HG03066 (cell line): ENCODE data around the gene PDSS2.

Experiments
- ATAC-seq: cut with Tn5 transposase; IDR thresholded peaks from one replicate; pipeline ENCODE4 v1.9.1; 2021; ENCODE audit warnings: low read depth; ENCODE audit not compliant: unreplicated experiment

Gene PDSS2, protein sequence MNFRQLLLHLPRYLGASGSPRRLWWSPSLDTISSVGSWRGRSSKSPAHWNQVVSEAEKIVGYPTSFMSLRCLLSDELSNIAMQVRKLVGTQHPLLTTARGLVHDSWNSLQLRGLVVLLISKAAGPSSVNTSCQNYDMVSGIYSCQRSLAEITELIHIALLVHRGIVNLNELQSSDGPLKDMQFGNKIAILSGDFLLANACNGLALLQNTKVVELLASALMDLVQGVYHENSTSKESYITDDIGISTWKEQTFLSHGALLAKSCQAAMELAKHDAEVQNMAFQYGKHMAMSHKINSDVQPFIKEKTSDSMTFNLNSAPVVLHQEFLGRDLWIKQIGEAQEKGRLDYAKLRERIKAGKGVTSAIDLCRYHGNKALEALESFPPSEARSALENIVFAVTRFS

DNA sequence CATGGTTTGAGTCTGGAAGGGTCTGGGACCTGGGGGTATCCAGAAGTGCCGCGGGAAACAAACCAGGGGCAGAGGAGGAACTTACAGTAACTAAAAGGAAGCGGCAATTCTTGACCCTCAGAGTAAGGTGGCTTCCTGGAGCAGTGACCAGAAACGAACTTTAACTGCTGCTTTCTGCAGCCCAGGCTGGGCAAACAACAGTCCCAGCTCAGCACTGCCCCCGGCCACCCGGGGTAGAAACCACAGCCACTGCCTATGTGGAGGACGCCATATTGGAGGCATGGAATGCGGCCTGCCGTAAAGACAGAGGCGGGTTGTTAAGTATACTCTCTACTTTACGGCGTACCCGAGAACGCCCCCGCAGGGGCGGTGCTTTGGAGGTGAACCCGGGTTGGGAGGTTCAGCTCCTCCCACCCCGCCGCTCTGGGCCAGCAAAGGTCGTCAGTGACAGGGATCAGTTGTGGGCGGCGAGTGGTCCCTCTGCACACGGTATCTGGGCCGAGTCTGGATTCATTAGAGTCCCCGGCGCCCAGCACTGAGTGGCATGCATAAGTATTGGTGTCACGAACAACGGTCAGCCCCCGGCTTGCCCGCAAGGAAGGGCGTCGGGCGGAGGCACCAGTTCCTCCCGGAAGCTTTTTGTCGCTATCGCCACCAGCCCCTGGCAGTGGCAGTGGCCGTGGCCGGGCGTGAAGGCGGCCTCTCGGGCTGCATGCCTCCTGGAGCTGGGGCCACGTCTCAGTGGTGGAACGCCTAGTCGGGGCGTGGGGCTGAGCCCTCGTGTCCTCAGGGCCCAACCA, at the start of gene PDSS2:
TSS of gene PDSS2 (minus strand) at position 282 of the 800 bp plus-strand sequence. CDS start at position 3, 279 bp downstream.
- ATAC-seq, result peak; percentile 87

DNA sequence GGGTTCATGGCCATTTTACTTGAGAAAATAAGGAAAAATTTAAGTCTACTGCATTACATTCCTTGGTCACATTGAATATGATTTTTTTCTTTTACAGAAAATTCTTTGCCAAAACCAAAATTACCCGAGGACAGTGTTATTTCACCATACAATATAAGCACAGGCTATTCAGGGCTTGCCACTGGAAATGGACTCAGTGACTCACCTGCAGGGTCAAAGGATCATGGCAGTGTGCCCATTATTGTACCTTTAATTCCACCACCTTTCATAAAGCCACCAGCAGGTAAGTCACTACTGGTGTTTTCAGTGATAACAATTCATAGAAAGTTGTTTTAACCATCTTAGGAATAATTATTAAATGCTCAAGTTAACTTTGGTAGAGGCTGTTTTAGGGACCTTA, 46.8 kb upstream of the PDSS2 start:
- no peak for ATAC-seq

DNA sequence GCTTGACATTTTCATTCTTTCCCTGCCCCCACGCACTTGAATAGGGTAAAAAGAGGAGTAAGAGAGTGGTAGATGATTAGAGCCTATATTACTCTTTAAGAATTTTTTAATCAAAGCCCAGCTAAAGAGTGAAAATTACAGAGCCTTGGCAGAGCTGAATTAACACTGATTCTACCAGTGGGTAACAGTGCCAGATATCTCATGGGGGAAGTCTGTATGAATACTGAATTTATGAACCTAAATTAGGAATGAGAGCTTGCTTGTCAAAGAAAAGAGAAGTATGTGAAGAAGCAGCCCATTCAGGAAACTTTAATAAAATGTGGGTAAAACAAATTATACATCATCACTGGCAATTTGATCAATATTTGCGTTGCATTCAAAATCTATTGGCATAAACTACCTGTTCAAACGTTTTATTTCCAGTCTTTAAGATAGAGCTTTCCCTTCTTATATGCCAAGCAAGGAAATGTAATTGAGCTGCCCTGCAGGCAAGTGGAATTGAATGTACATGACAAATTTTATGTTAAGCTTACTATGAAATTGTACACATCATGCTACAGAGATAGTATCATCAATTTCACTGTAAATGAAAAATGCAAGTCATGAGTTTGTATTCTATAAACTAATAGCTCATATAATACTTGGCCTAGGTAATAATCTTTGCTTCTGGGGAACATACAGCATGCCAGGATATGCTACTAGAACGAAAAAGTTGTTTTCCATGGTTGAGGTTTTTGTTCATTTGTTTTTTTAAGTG, 45.1 kb upstream of the PDSS2 start:
- ATAC-seq, result no peak

DNA sequence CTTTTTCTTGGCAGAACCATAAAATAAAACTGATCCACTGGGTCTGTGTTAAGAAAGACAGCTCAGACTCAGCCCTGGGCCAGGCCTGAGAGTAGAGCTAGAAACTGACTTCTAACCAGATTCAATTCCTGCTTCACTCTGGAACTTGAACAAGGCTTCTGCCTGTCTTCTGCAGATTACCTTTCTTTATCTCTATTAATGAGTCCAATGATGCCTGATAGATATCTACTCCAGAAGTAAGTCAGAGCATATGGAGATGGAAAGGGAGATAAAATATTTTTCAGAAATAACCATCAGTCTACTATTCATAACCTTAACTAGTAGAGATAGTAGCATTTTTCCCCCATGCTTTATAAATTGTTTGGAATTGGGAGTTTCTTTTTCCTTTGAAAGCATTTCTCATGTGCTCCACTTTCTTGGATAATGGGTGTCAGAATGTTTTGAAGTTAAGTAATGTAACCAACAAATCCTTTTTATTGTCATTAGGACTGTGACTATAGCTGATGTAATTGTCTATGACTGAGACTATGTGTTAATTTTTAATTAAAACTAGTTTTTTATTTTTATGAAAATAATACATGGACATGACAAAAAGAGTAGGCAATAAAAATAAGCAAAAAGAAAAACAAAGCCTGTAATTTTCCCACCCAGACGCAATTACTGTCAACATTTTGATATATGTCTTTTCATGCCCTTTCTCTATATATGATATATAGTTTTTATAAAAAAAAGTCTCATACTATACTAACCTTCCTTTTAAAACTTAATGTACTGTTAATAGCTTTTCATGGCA, 37.7 kb upstream of the PDSS2 start:
- no peak for ATAC-seq

DNA sequence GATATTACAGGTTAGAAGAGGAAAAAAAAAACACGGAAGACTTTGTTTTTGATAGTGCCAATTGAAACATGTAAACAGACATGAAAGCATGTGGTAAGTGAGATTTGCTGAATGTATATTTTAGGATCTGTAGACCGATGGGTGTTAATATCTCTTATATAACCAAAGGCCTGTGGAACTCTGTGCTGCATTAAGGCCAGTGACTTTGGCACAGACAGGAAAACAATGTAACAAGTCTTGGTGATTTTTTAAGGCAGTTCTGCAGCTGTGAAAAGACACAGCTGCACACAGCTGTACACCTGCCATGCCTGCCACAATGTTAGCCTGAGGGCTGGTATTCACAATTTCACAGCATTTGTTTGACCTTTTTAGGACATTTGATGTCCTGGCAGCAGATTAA, 36.6 kb upstream of the PDSS2 start:
- no peak for ATAC-seq

DNA sequence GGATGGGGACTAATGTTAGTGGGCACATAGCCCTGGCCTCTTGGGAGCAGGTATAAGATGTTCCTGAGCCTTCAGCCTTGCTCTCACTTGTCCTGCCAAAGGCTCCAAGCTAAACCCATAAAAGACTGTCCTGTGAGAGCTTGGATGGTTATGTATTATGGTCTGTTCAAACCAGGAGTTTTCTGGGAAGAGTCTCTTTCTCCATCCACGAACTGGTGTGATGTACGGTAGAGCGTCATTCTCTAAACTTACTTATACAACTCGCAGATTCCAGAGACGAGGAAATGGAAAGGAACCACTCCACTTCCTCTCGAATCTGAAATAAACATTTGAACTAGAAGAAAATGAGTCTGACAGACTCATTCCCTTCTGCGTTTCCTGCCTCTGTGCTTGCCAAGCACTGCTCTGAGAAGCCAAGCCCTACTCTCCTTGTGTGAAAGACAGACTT, 35.9 kb upstream of the PDSS2 start:
- ATAC-seq, result no peak

DNA sequence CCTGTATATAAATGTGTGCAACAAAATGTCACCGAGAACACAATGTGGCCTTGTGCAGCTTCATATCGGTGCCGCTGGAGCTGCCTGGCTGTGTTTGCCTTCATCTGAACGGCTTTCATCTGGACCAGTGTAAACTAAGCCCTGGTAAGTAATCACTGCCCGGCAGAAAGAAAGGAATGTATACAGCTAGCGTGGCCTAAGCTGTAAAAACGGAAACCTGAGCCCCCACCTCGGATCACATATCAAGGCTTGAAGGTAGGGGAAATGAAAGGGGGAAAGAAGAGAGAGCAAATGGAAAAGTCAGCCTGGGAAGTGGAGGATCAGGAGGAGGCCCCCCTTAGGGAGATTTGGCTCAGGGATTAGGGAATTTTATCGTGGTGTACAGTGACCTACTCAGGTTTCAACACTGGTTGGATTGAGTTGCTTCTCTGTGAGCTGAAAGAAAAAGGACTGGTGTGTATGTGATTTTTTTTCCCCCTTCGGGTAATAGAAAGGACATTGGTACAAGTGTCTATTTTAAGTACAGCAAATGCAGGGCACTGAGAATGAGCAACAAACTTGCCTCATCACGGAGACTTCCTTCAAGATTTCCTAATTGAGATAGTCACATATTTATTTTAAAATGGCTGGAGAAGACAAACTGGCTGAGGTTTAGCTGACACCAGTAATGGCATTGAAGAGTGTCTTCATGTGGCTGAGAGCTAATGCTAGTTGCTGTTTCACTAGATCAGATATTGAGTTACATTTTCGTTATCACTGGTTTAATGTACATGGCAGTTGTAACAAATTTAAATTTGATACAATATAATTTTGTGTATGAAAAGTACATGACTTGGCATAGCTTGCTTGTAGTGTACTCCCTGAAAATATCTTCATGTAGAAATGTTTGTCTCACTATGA, 34.0 kb upstream of the PDSS2 start:
- ATAC-seq, result no peak

DNA sequence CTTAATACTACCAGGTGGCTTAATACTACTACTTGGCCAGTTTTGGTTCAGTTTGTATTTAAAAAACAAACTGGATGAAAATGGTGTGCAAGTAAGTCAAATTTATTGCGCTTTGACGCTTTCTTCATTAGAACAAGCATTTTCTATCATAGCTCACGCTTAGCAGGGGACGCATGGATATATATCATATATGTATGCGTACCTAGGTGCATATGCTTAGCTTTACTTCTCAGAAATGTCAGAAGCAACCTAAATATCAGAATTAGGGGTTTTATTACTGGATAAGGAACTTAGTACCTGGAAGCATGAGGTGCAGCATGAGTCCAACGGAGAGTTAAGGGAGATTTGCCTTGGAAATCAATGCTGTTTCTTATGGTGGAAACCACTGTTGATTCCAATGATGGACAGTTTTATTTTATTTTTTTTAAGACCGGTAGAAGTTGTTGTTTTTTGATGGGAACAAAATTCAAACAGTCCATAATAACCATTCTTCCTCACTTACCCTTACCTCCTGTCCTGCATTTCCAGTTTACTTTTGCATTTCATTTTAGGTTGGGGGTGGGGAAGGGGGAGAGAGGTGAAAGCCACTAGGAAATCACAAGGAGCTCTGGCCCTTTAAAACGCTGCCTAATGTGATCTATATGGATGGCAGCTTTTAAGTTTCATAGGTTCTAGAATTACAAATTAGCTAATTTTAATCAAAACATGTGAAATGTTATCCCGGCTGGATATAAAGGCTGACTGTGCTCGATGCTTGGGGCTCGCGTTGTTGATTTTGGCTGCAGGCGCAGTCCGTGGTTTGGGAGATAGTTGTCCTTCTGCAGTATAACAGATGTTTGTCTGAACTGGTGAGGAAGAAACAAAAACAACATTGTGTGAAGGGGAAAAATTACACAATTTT, 32.6 kb upstream of the PDSS2 start:
- ATAC-seq, result no peak

DNA sequence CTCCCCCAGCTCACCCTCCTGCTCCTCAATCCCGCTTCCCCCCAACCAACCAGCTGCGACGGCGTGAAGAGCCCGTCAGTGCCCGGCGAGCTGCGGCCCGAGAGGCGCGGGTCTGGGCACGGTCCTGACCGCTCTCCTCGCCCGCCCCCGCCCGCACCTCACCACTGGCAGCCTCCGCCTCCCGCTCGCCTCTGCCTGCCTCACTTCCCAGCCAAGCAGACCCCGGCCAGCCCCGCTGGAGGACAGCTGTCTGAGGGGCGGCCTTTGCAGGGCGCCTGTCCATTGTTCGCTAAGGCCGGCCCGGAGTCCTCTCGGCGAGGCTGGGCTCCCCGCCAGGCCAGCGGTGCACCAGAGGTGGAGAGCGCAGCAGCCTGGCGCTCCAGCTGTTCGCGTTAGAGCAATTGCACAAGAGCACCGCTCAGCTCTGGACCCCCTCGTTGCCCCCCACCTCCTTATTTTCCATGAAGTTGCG, 31.8 kb upstream of the PDSS2 start:
- ATAC-seq, result no peak

DNA sequence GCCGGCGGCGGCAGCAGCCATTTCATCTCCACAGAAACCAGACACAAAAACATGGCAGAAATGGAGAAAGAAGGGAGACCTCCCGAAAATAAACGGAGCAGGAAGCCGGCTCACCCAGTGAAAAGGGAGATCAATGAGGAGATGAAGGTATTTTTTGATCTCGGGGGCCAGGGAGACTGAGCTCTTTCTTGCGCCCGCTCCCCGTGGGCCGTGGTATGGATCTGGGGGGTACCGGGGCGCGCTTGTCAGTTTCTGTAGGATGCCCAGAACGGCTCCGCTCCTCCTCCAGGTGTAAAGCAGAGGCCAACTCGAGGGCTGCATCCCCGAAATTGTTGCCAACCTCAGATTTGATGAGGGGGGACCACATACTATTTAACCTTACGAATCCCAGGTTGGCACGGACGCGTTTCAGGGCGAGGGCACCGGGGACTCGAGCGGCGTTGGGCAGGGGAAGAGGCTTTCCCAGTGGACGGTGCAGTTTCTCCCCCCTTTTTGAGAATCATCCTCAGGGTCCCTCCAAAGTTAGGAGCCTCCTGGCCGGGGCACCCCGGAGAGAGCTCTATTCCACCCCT, 31.3 kb upstream of the PDSS2 start:
- ATAC-seq, result no peak

DNA sequence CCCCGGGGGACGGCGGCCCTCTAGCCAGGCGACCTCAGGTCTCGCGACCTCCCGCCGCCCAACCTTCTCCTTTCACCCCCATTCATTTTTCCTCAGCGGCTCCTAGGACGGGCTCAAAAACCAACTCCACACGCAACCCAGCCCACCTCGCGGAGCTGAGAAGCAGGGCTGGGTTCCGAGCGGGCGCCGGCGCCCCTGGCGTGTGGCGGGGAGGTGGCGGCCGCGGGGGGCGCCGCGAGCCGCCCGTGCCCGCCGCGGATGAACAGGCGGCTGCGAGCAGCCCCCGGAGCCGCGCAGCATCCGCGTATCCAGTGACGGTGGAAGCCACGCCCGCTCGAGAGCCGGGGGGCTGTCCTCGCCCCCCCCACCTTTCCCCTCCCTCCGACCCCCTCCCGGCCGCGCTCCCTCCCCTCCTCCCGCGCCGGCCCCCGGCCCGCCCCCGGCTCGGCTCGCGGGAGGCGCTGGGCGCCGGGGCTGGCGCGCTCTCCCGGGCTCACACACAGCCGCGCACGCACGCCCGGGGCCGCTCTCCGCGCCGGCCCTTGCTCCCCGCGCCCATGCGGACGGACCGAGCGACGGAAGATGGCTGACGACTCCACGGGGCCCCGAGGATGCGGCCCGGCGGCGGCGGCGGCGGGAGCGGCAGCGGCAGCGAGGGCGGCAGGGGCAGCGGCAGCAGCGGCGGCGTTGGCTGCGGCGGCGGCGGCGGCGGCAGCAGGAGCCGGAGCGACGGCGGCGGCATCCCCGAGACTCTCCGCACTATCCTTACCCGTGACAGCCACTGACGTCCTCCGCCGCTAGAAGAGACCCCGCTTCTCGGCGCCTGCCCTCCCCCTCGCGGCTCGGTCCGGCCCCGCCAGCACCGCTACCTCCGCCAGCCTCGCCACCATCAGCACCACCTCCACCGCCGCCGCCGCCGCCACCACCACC, 30.5 kb upstream of the PDSS2 start, which contains the start of gene SOBP:
TSS of gene SOBP (plus strand) at position 482 of the 930 bp plus-strand sequence. CDS start 500 bp downstream, outside the sequence.
- no peak for ATAC-seq

DNA sequence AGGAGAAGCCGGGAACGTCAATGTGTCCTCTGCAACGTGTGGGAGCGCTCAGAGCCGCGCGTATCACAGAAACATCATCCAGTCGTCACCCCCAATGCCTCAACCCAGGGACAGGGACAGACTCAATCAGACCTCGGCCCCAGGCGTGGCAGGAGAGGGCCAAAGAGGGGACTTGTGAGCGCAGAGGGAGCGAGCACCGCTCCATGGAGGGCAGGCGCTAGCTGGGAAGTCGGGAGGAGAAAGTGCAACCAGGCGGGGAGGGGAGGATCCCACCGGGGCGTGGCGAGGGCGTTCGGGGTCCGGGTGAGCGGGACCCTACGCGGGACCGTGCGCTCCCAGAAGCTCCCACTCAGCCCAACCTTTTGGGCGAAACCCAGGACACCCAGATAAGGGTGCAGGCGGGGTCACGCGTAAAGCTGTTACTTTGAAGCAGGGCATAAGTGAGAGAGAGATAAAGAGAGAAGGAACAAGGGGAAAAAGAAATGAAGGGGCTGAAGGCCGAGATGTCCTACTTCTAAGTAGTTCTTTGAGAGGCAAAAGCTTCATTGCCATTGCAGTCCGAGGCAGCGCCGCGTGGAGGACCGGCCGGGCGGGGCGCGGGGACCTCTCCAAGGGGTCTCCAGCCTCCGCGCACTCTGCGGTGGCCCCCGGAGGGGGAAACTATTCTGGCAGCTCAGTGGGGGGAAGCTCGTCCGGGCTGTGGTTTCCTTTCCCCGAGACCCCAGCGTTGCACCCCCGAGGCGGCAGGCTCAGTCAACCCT, 29.7 kb upstream of the PDSS2 start:
- ATAC-seq, result no peak

DNA sequence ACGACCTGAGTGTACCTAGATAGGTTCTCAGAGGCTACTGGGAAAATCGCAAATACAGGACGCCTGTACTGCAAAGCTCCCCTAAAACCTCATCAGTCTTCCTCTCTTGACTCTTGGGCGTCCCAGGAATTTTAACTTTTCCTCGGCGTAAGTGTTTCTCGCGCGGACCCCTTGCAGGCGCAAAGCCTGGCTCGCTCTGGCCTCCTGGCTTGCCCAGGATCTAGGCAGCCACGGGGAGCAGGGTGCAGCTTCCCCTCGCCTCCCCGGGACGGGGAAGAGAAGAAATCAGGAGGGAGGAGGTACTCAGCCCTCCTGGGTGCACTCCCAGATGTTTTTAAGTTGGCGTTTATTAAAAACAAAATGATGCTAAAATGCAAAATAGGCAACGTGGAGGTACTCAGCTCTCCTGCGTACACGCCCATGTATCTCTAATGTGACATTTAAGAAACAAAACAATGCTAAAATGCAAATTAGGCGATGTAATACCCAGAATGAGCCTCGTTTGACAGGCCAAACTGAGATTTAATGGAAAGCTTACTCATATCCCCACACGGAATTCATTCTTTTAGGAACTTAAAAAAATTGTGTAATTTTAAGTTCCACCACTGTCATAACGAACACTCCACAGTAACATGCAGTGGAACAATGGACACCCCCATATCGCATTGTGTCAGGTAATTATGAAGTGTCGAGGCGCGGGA, 29.0 kb upstream of the PDSS2 start:
- ATAC-seq, result no peak

DNA sequence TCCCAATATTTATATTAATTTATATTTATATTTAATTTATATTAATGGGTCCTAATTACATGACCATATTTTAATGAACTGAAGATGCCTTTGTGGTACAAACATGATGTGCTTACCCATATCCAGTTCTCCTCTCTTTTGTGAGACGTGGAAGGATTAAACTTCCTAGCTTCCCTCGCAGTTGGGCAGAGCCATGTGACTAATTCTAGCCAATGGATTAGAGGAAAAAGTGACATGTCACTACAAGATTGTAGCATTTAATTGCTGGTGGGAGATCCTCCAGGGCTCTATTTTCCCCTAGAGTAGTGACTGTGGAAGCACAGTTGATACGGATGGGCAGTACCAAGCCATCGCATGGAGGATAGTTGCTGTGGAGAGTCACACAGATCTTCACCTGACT, 25.8 kb upstream of the PDSS2 start:
- no peak for ATAC-seq

DNA sequence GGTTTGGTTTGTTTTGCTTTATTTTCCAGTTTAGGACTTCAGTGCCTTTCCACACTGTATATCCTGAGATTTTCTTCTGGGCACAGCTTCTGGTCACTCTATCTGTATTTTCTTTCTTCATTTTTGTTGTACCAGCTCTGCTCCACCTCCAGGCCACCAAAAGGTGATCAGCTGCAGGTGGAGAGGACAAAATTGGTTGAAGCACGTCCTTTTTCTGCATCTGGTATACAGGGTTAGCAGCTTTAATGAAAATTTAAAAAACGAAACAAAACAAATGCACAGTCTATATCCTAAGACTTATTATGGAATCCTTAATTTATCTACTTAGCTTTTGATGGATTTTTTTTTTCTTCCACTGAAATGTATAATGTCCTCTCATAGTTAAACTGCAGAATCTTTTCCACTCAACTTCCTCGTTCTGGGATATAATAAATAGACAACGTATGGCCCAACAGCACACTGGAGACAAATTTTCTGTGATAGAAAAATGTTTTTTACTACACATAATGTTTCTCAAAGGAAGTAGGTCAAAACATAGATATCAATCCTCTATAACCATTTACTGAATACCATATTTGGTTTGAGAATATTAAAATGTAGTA, 19.8 kb upstream of the PDSS2 start:
- no peak for ATAC-seq
